Esophagus squamous epithelium (tissue), 4 donors: ENCODE data around the gene CCDC43.

Experiments
- POLR2A ChIP-seq, 4 donors: fragments of 450-650 bp; IDR thresholded peaks; one replicate each; pipeline ENCODE4 v1.6.1; 2017; ENCODE audit warnings: antibody characterized with exemption in 4 of 4, mild to moderate bottlenecking in 4 of 4, moderate library complexity in 3 of 4
- TF ChIP-seq, protein P1 (sequence below), 6 experiments: fragments of 450-650 bp in 4 of 6; fragments of 200-600 bp in 2 of 6; sonication (generic) in 2 of 6; IDR thresholded peaks; one replicate each; pipeline ENCODE4 v1.5.1; 2016 to 2019; ENCODE audit warnings: antibody characterized with exemption in 6 of 6, mild to moderate bottlenecking in 4 of 6, moderate library complexity in 4 of 6

DNA sequence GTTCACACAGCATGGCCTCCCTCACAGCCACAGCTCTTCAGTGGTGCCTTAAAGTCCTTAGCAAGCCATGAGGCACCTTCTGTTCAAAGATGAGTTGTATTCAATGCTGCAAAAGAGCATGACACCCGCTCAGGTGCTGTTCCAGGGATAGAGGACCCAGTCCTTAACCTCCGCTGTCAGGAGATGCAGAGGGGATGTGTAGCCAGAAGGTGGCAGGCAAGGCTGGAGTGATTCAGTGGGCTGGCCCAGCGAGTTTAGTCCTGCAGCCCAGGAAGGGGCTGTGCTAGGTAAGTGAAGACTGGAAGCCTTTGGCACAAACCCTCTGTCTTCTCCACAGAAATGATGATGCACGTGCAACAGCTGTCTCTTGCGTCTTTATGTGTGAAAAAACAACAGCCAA is 44.2 kb upstream of the CCDC43 start:
- TF ChIP-seq POLR2A (IDR thresholded peaks at IDR 0.05) = no peak
- TF ChIP-seq, protein P1, sequence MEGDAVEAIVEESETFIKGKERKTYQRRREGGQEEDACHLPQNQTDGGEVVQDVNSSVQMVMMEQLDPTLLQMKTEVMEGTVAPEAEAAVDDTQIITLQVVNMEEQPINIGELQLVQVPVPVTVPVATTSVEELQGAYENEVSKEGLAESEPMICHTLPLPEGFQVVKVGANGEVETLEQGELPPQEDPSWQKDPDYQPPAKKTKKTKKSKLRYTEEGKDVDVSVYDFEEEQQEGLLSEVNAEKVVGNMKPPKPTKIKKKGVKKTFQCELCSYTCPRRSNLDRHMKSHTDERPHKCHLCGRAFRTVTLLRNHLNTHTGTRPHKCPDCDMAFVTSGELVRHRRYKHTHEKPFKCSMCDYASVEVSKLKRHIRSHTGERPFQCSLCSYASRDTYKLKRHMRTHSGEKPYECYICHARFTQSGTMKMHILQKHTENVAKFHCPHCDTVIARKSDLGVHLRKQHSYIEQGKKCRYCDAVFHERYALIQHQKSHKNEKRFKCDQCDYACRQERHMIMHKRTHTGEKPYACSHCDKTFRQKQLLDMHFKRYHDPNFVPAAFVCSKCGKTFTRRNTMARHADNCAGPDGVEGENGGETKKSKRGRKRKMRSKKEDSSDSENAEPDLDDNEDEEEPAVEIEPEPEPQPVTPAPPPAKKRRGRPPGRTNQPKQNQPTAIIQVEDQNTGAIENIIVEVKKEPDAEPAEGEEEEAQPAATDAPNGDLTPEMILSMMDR (IDR thresholded peaks at IDR 0.05) = no peak
